GM23248 (cell line): ENCODE measurements around the gene SLC9A9.

Experiments
- EZH2 ChIP-seq: fragments of 200-600 bp; sonication (generic); IDR thresholded peaks from 2 replicates; pipeline ENCODE4 v1.6.1; 2018; ENCODE audit warnings: antibody characterized with exemption, mild to moderate bottlenecking; ENCODE audit not compliant: insufficient read depth, poor library complexity, severe bottlenecking
- EZH2phosphoT487 ChIP-seq: fragments of 200-600 bp; sonication (generic); IDR thresholded peaks from 2 replicates; pipeline ENCODE4 v1.6.1; 2018; ENCODE audit warnings: antibody characterized with exemption, moderate library complexity, mild to moderate bottlenecking, low read depth; ENCODE audit not compliant: insufficient read depth

GRCh38 chr3:143424874-143425273, 423.4 kb downstream of the SLC9A9 start:
- TF ChIP-seq EZH2phosphoT487 (no peak), EZH2 (no peak)
